ENCODE measurements around the gene CETN2. TPM values are rescaled to one million over a fixed set of nuclear protein-coding genes. Genes with fewer than 3 reads are reported as not detected.

Gene CETN2
- total and polyA plus RNA-seq, 3 donors from 2014 or later: 27.0 to 43.8 (median 32.4) TPM

DNA sequence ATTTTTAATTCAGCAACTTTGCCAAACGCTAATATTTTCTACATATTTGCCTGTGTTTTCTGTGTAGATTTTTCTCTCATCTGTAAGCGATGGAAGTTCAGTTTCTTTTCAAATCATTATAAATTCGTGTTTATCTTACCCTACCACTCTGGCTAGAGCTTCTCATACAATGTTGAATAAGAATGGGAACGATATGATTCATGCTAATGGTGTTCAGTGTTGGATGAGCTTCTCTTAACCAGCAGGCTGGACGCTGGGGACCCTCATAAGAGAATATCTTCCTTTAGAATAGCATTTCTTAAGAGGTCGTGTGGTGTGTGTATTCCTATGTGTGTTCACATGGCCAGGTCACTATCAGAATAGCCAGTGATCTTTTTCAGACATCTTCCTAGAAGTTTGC is 31.3 kb upstream of the CETN2 start:
- H3K36me3 ChIP-seq (ENCODE audit: low read depth, missing control alignments): no peaks in the 10 kb centered on the region
- no peak overlapping the region for H3K4me3 ChIP-seq
- TF ChIP-seq, protein P1, sequence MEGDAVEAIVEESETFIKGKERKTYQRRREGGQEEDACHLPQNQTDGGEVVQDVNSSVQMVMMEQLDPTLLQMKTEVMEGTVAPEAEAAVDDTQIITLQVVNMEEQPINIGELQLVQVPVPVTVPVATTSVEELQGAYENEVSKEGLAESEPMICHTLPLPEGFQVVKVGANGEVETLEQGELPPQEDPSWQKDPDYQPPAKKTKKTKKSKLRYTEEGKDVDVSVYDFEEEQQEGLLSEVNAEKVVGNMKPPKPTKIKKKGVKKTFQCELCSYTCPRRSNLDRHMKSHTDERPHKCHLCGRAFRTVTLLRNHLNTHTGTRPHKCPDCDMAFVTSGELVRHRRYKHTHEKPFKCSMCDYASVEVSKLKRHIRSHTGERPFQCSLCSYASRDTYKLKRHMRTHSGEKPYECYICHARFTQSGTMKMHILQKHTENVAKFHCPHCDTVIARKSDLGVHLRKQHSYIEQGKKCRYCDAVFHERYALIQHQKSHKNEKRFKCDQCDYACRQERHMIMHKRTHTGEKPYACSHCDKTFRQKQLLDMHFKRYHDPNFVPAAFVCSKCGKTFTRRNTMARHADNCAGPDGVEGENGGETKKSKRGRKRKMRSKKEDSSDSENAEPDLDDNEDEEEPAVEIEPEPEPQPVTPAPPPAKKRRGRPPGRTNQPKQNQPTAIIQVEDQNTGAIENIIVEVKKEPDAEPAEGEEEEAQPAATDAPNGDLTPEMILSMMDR (IDR thresholded peaks at IDR 0.05): no peak
- TF ChIP-seq POLR2A (IDR thresholded peaks at IDR 0.05): no peak
- no peaks in the 10 kb centered on the region for H3K4me1 ChIP-seq
- DNase-seq: no peak
- WGBS, 2 donors: 95 to 96% methylated on average over 6 of the region's 6 CpGs
- H3K9me3 ChIP-seq: no peaks in the 10 kb centered on the region
- no peaks in the 10 kb centered on the region for H3K27me3 ChIP-seq
- intact Hi-C loops (cut with DNase I; ENCODE audit: low total_unique reads): no loop called here
- H3K27ac ChIP-seq: no peak overlapping the region

- H3K9me3 ChIP-seq: no peaks in the 10 kb centered on the region
- WGBS, 2 donors: 56 to 64% methylated on average over 3 of the region's 3 CpGs
- intact Hi-C loops (cut with DNase I; ENCODE audit: low total_unique reads): no loop called here
- no peaks in the 10 kb centered on the region for H3K36me3 ChIP-seq (ENCODE audit: low read depth, missing control alignments)
- H3K27me3 ChIP-seq: no peaks in the 10 kb centered on the region
- TF ChIP-seq, protein P1 (IDR thresholded peaks at IDR 0.05): no peak
- no peak for TF ChIP-seq POLR2A (IDR thresholded peaks at IDR 0.05)
- no peak overlapping the region for H3K4me3 ChIP-seq
- H3K27ac ChIP-seq: no peak overlapping the region
- no peak for DNase-seq
- H3K4me1 ChIP-seq: no peaks in the 10 kb centered on the region
Observed at GRCh38 chrX:152861116-152861515, 30.6 kb upstream of the CETN2 start.

DNA sequence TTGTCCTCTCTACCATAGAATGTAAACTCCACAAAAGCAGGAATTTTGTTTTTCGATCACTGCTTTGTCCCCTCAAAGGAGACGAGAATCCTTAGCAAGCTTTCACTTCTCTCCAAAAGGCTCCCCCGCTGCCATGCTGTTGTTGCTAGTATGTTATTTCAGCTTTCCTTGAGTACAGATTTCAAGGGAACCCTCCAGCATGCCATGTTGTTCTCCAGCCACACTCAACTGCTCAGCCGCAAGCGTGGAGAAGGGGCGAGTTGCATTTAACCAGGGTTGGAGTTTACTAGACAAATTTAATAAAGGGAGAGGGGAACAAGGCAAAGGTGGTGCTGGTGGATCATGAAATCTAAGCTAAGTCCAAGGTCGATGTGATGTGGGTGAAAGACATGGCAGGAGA is 23.4 kb upstream of the CETN2 start:
- TF ChIP-seq, protein P1 (IDR thresholded peaks at IDR 0.05): no peak
- no peak for TF ChIP-seq POLR2A (IDR thresholded peaks at IDR 0.05)
- Histone ChIP-seq H3K27ac (no peak overlapping the region), H3K4me1 (no peaks in the 10 kb centered on the region), H3K27me3 (no peaks in the 10 kb centered on the region), H3K4me3 (no peak overlapping the region), H3K9me3 (no peaks in the 10 kb centered on the region), H3K36me3 (ENCODE audit: low read depth, missing control alignments) (no peaks in the 10 kb centered on the region)
- WGBS, 2 donors: 91 to 97% methylated on average over 6 to 7 of the region's 7 CpGs
- intact Hi-C loops (cut with DNase I; ENCODE audit: low total_unique reads): no loop called here
- no peak for DNase-seq

- intact Hi-C loops (cut with DNase I; ENCODE audit: low total_unique reads): no loop called here
- Histone ChIP-seq H3K36me3 (ENCODE audit: low read depth, missing control alignments) (no peaks in the 10 kb centered on the region), H3K27ac (no peak overlapping the region), H3K4me3 (no peak overlapping the region), H3K9me3 (no peaks in the 10 kb centered on the region), H3K27me3 (no peaks in the 10 kb centered on the region), H3K4me1 (no peaks in the 10 kb centered on the region)
- no peak for DNase-seq
- 71% methylated on average over 2 of the region's 2 CpGs for WGBS, 2 donors
- no peak for TF ChIP-seq POLR2A (IDR thresholded peaks at IDR 0.05)
- TF ChIP-seq, protein P1 (IDR thresholded peaks at IDR 0.05): no peak
Observed at GRCh38 chrX:152850465-152850864, 19.9 kb upstream of the CETN2 start.

- TF ChIP-seq, protein P1 (IDR thresholded peaks at IDR 0.05): no peak
- no peak for TF ChIP-seq POLR2A (IDR thresholded peaks at IDR 0.05)
- WGBS, 2 donors: 78 to 91% methylated on average over 6 of the region's 6 CpGs
- H3K4me3 ChIP-seq: no peak overlapping the region
- no peaks in the 10 kb centered on the region for H3K4me1 ChIP-seq
- no peaks in the 10 kb centered on the region for H3K27me3 ChIP-seq
- no peaks in the 10 kb centered on the region for H3K9me3 ChIP-seq
- intact Hi-C loops (cut with DNase I; ENCODE audit: low total_unique reads): no loop called here
- DNase-seq: no peak
- no peak overlapping the region for H3K27ac ChIP-seq
- no peaks in the 10 kb centered on the region for H3K36me3 ChIP-seq (ENCODE audit: low read depth, missing control alignments)
Observed at GRCh38 chrX:152847281-152847680, 16.7 kb upstream of the CETN2 start.

All from testis (tissue), 3 donors.